Sigmoid colon (tissue), 7 donors: ENCODE data around the gene CRKL. TPM values are rescaled to one million over a fixed set of nuclear protein-coding genes. Genes with fewer than 3 reads are reported as not detected.

Experiments used
- DNase-seq: peaks from one replicate; pipeline ENCODE4 v3.0.0-alpha.2; 2019
- H3K27ac ChIP-seq, 4 donors: fragments of 200-600 bp; sonication (generic); one replicate each; pipeline ENCODE4 v1.5.1; 2016 to 2019; ENCODE audit warnings: mild to moderate bottlenecking in 1 of 4
- H3K27me3 ChIP-seq, 3 donors: fragments of 200-600 bp; sonication (generic); one replicate each; pipeline ENCODE4 v1.5.1; 2019; ENCODE audit warnings: mild to moderate bottlenecking in 1 of 3
- H3K36me3 ChIP-seq, 4 donors: fragments of 200-600 bp; sonication (generic); one replicate each; pipeline ENCODE4 v1.5.1; 2016 to 2019
- H3K4me1 ChIP-seq, 4 donors: fragments of 200-600 bp; sonication (generic); one replicate each; pipeline ENCODE4 v1.5.1; 2017 to 2019
- H3K4me3 ChIP-seq, 4 donors: fragments of 200-600 bp; sonication (generic); one replicate each; pipeline ENCODE4 v1.5.1; 2017 to 2019; ENCODE audit warnings: mild to moderate bottlenecking in 2 of 4, moderate library complexity in 1 of 4
- H3K9me3 ChIP-seq, 4 donors: fragments of 200-600 bp in 3 of 4; sonication (generic) in 3 of 4; one replicate each; pipeline versions ENCODE4 v1.5.1 to v1.6.1; 2013 to 2019
- CTCF ChIP-seq, 4 experiments: fragments of 450-650 bp in 3 of 4; fragments of 200-600 bp in 1 of 4; IDR thresholded peaks; one replicate each; pipeline ENCODE4 v1.5.1; 2016 to 2019; ENCODE audit warnings: antibody characterized with exemption in 4 of 4, mild to moderate bottlenecking in 3 of 4, moderate library complexity in 2 of 4
- EP300 ChIP-seq, 4 donors: sonication (generic); formaldehyde crosslinking; IDR thresholded peaks; one replicate each; pipeline ENCODE4 v1.6.1; 2017; ENCODE audit warnings: antibody characterized with exemption in 4 of 4
- POLR2A ChIP-seq, 2 donors: fragments of 450-650 bp; IDR thresholded peaks; one replicate each; pipeline ENCODE4 v1.6.1; 2016; ENCODE audit warnings: antibody characterized with exemption in 2 of 2, mild to moderate bottlenecking in 2 of 2, moderate library complexity in 2 of 2
- POLR2AphosphoS5 ChIP-seq, 4 donors: sonication (generic); formaldehyde crosslinking; IDR thresholded peaks; one replicate each; pipeline ENCODE4 v1.6.1; 2017; ENCODE audit warnings: antibody characterized with exemption in 4 of 4
- WGBS, 2 donors: extraction: QIAGEN DNeasy Blood & Tissue Kit; methylation state at CpG; one replicate each; pipeline ENCODE4 v1.1.7; 2013; 5-methylcytosine and 5-hydroxymethylcytosine counted together
- intact Hi-C: fragments of 100-400 bp; cut with DNase I; formaldehyde crosslinking; loops from one replicate; pipeline ENCODE4 v1.15.1; 2023
- polyA plus RNA-seq, 3 donors: library from polyadenylated mRNA; stranded (reverse); fragments of 200-250 nt; gene quantifications; one replicate each; pipeline ENCODE4 v1.2.3, GENCODE V29; 2013
- total RNA-seq, 4 donors: library from RNA; depleted of rRNA; stranded (reverse); fragments of >200 nt; gene quantifications; one replicate each; pipeline ENCODE4 v1.1.0, GENCODE V29; 2016
- donor health status: healthy with polysubstance abuse.
- donor health status: Bipolar disorder and iron deficiency.
- donor health status: healthy.

CRKL gene
- total and polyA plus RNA-seq, 7 donors: 16.8 to 37.1 (median 35.6) TPM

- H3K9me3 ChIP-seq: no peaks in the 10 kb centered on the region
- no peaks in the 10 kb centered on the region for H3K36me3 ChIP-seq
- intact Hi-C loops: loop anchor here (10.0 kb wide), 1 partner anchor 95 kb away; the partner anchor contains the start of gene THAP7
- no peak overlapping the region for H3K27ac ChIP-seq
- no peaks in the 10 kb centered on the region for H3K27me3 ChIP-seq
- WGBS, 2 donors: 72 to 82% methylated on average over 6 of the region's 6 CpGs
- H3K4me3 ChIP-seq: no peak overlapping the region
- no peak for DNase-seq
- TF ChIP-seq POLR2AphosphoS5 (IDR thresholded peaks at IDR 0.05) (no peak), POLR2A (IDR thresholded peaks at IDR 0.05) (no peak), EP300 (IDR thresholded peaks at IDR 0.05) (no peak), CTCF (IDR thresholded peaks at IDR 0.05) (no peak)
- no peaks in the 10 kb centered on the region for H3K4me1 ChIP-seq
These were observed 7.5 kb upstream of the CRKL start for GRCh38 chr22:20909543-20910303.

GRCh38 chr22:20912494-20912893 is 4.7 kb upstream of the CRKL start:
- TF ChIP-seq CTCF (IDR thresholded peaks at IDR 0.05) (no peak), EP300 (IDR thresholded peaks at IDR 0.05) (no peak), POLR2AphosphoS5 (IDR thresholded peaks at IDR 0.05) (no peak), POLR2A (IDR thresholded peaks at IDR 0.05) (no peak)
- Histone ChIP-seq H3K36me3 (no peaks in the 10 kb centered on the region), H3K4me3 (no peak overlapping the region), H3K27ac (no peak overlapping the region), H3K27me3 (no peaks in the 10 kb centered on the region), H3K9me3 (no peaks in the 10 kb centered on the region), H3K4me1 (peaks cover 0 to 9% (median 6%) of the 10 kb centered on the region in 4 donors)
- intact Hi-C loops: loop anchor here (10.0 kb wide), 1 partner anchor 92 kb away; the partner anchor contains the start of gene THAP7
- DNase-seq: no peak
- WGBS, 2 donors: 92 to 95% methylated on average over 6 of the region's 6 CpGs

GRCh38 chr22:20918663-20919218 is 1.5 kb downstream of the CRKL start:
- intact Hi-C loops: loop anchor here (10.0 kb wide), 1 partner anchor 86 kb away; the partner anchor contains the start of gene THAP7
- DNase-seq: no peak
- H3K27me3 ChIP-seq: no peaks in the 10 kb centered on the region
- WGBS, 2 donors: 1% methylated on average over 19 of the region's 19 CpGs
- TF ChIP-seq POLR2AphosphoS5 (IDR thresholded peaks at IDR 0.05) (no peak), POLR2A (IDR thresholded peaks at IDR 0.05) (no peak), CTCF (IDR thresholded peaks at IDR 0.05) (no peak), EP300 (IDR thresholded peaks at IDR 0.05) (no peak)
- no peaks in the 10 kb centered on the region for H3K9me3 ChIP-seq
- peaks cover 0 to 46% (median 38%) of the 10 kb centered on the region in 4 donors for H3K4me1 ChIP-seq
- no peaks in the 10 kb centered on the region for H3K36me3 ChIP-seq
- peak overlapping the region; percentile 95 to 100 (median 98) for H3K27ac ChIP-seq
- peak overlapping the region; percentile 92 to 100 (median 96) for H3K4me3 ChIP-seq

GRCh38 chr22:20919718-20920117 is 2.5 kb downstream of the CRKL start:
- DNase-seq: no peak
- WGBS, 2 donors: 3 to 17% methylated on average over 4 of the region's 4 CpGs
- Histone ChIP-seq H3K27ac (peak overlapping the region in 3 of 4 donors; percentile 95 to 100 (median 97)), H3K4me1 (peaks cover 0 to 51% (median 38%) of the 10 kb centered on the region in 4 donors), H3K27me3 (no peaks in the 10 kb centered on the region), H3K36me3 (no peaks in the 10 kb centered on the region), H3K9me3 (no peaks in the 10 kb centered on the region), H3K4me3 (peak overlapping the region; percentile 92 to 100 (median 96))
- intact Hi-C loops: loop anchor here (5.0 to 10.0 kb wide), 4 partner anchors 32 to 85 kb away; partner anchors contain the start of gene THAP7
- TF ChIP-seq EP300 (IDR thresholded peaks at IDR 0.05) (no peak), POLR2AphosphoS5 (IDR thresholded peaks at IDR 0.05) (peak in 2 of 4 donors; percentile 46 to 63)

GRCh38 chr22:20920881-20921203 is 3.6 kb downstream of the CRKL start:
- TF ChIP-seq CTCF (IDR thresholded peaks at IDR 0.05): no peak
- no peak for TF ChIP-seq EP300 (IDR thresholded peaks at IDR 0.05)
- TF ChIP-seq POLR2A (IDR thresholded peaks at IDR 0.05): no peak
- TF ChIP-seq POLR2AphosphoS5 (IDR thresholded peaks at IDR 0.05): no peak
- no peaks in the 10 kb centered on the region for H3K27me3 ChIP-seq
- peaks cover 0 to 53% (median 41%) of the 10 kb centered on the region in 4 donors for H3K4me1 ChIP-seq
- peak overlapping the region in 3 of 4 donors; percentile 95 to 100 (median 97) for H3K27ac ChIP-seq
- WGBS, 2 donors: 22 to 49% methylated on average over 3 of the region's 3 CpGs
- DNase-seq: no peak
- H3K4me3 ChIP-seq: peak overlapping the region; percentile 92 to 100 (median 96)
- no peaks in the 10 kb centered on the region for H3K36me3 ChIP-seq
- no peaks in the 10 kb centered on the region for H3K9me3 ChIP-seq
- intact Hi-C loops: loop anchor here (5.0 kb wide), 3 partner anchors 34 to 56 kb away; no protein-coding TSS in a partner anchor
